COLO668 (cell line): ENCODE data around the gene CLHC1.
"Not testable (repeated sequence)": the region's sequence is repeated elsewhere in the genome, so short reads cannot be mapped to it uniquely, and the experiment has no call there.

Experiments used
- DNase-seq: peaks from one replicate; lab custom pipeline; 2025; ENCODE audit not compliant: unreplicated experiment; lab: John Stamatoyannopoulos, UW

The CLHC1 gene

DNA sequence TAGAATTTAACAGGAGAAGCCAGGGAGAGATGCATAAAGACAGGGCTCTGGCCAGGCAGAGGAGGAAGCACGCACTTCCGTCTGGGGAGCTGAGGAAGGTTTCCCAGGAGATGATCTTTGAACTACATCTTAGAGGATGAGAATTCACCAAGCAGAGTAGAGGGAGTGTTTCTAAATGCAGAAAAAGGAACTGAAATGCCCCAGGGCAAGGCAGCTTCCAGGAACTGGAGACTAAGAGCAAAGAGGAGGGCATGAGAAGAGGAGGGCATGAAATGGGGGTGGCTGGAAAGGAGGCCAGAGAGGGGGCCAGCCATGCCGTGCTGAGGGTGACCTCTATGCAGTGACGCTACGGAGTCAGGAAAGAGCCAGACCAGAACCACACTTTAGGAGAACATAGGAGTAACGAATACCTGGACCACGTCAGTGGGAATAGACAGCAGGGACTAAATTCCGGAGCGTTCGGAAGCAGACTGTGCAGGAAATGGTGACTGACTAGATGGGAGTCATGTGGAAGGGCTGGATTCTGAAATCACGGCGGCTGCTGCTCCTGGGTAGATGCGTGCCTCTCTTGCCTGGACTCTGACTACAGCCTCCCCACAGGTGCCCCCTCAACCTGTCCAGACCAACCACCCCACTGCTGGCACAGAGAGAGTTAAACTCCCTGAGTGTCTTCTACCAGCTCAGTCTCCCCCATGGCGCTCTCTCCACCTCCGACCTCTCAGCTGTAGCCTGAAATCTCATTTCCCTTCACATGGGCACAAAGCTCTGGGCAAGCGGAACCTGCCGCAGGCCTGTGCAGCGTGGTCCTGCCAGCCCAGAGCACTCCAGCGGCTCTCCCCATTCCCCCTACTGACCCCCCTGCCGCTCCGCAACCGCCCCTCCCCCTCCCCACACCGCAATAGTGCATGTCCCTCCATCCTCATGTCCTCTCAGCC is 94.8 kb downstream of the CLHC1 start:
- DNase-seq, result no peak

DNA sequence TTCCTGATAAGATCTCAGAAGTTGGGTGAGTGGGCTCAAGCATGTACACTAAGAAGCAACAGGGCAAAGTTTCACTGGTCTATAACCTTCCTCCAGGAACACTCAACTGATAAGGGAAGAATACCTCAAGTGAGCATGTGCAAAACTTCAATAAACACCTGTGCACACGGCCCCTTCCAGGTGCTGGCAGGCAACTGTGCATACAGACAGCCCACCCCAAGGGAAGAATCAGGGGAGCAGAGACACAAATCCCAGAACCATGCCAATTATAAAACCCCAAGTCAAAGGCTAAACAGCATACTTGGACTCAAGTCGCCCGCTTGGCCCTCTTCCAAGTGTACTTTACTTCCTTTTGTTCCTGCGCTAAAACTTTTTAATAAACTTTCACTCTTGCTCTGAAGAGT is 96.0 kb downstream of the CLHC1 start:
- no peak for DNase-seq

GRCh38 chr2:55135491-55135890 is 96.6 kb downstream of the CLHC1 start:
- DNase-seq, result no peak

DNA sequence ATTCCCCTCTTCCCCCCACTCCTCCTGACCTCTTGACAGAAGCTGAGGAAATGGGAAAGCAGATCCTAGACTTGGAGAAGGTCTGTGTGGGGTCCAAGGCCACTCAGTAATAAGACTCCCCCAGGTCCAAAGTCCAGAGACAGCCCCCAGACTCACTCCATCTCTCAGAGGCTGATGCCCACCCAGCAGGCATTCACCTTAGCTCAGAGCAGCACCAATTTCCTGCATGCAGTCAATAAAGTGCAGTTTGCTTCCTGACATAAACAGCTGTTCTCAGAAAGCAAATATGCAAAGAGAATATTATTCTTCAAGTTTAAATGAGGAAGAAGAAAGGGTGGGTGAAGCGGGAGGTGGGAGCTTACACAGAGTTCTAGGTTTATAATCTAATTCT is 97.8 kb downstream of the CLHC1 start:
- no peak for DNase-seq

- DNase-seq, result no peak
Measured at GRCh38 chr2:55133467-55134315, 98.4 kb downstream of the CLHC1 start.

DNA sequence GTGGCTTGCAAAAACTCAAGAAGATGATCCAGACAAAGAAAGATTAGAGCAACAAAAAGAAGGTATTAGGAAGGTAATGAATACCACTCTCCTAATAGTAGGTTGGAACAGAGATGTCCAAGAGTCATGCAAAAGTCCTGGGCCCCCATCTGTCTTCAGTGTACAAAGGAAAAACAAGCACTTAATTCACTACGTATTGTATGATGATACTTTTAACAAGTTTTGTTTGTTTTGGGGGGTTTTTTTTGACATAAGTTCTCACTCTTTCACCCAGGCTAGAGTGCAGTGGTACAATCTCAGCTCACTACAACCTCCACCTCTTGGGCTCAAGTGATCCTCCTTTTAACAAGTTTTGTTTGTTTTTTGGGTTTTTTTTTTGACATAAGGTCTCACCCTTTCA is 101.2 kb downstream of the CLHC1 start:
- no peak for DNase-seq

DNA sequence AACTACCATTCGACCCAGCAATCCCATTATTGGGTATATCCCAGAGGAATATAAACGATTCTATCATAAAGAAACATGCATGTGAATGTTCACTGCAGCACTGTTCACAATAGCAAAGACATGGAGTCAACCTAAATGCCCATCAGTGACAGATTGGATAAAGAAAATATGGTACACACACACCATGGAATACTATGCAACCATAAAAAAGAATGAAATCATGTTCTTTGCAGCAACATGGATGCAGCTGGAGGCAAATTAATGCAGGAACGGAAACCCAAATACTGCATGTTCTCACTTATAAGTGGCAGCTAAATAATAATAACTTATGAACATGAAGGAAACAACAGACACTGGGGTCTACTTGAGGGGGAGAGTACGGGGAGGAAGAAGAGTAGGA is 105.5 kb downstream of the CLHC1 start:
- not testable (repeated sequence) for DNase-seq
